ENCODE results near the gene VBP1.
"Not testable (repeated sequence)": the region's sequence is repeated elsewhere in the genome, so short reads cannot be mapped to it uniquely, and the experiment has no call there.

VBP1 gene

GRCh38 chrX:155266439-155266838 lies 50.2 kb downstream of the VBP1 start:
- no peak for DNase-seq

- not testable (repeated sequence) for DNase-seq
These were observed 51.7 kb downstream of the VBP1 start for GRCh38 chrX:155267995-155268394.

DNA sequence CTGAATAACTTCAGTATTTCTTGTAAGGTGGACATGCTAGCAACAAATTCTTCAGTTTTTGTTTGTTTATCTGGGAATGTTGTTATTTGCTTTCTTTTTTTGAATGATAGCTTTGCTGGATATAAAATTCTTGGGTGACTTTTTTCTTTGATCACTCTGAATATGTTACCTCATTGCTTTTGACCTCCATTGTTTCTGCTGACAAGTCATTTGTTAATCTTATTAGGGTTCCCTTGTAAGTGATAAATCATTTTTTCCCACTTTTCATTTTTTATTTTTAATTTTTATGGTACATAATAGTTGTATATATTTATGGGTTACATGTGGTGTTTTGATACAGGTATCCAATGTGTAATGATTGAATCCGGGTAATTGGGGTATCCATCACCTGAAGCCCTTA lies 54.7 kb downstream of the VBP1 start:
- no peak for DNase-seq

- DNase-seq: no peak
These were observed 63.6 kb downstream of the VBP1 start for GRCh38 chrX:155279873-155280272.
